Measurements from ENCODE around the gene PLXNA2.

DNA sequence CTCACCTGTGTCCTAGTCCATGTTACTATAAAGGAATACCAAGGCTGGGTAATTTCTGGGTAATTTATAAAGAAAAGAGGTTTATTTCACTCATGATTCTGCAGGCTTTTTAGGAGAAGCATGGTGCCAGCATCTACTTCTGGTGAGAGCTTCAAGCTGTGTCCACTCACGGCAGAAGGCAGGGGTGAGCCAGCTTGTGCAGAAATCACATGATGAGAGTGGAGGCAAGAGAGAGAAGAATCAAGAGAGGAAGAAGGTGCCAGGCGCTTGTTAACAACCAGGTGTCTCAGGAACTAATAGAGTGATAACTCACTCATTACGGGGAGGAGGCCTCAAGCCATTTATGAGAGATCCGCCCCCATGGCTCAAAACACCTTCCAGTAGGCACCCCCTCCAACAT, 265.7 kb downstream of the PLXNA2 start:
- TF ChIP-seq, protein P1, sequence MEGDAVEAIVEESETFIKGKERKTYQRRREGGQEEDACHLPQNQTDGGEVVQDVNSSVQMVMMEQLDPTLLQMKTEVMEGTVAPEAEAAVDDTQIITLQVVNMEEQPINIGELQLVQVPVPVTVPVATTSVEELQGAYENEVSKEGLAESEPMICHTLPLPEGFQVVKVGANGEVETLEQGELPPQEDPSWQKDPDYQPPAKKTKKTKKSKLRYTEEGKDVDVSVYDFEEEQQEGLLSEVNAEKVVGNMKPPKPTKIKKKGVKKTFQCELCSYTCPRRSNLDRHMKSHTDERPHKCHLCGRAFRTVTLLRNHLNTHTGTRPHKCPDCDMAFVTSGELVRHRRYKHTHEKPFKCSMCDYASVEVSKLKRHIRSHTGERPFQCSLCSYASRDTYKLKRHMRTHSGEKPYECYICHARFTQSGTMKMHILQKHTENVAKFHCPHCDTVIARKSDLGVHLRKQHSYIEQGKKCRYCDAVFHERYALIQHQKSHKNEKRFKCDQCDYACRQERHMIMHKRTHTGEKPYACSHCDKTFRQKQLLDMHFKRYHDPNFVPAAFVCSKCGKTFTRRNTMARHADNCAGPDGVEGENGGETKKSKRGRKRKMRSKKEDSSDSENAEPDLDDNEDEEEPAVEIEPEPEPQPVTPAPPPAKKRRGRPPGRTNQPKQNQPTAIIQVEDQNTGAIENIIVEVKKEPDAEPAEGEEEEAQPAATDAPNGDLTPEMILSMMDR (conservative IDR thresholded peaks at IDR 0.05; ENCODE audit: low read length), result no peak
- no peak for TF ChIP-seq EZH2phosphoT487 (IDR thresholded peaks at IDR 0.05; ENCODE audit: borderline replicate concordance, low read depth, low read length)

Measured in OCI-LY7 (cell line).